HEK293T (cell line): ENCODE data around the gene S100A12.

ENCODE experiments used
- BHLHE40 ChIP-seq: fragments of 450-650 bp; IDR thresholded peaks from 2 replicates; pipeline ENCODE4 v1.6.1; 2016; ENCODE audit warnings: mild to moderate bottlenecking, moderate library complexity, borderline replicate concordance
- ELF4 ChIP-seq: fragments of 450-650 bp; IDR thresholded peaks from 2 replicates; pipeline ENCODE4 v1.6.1; 2017; ENCODE audit warnings: antibody characterized with exemption
- FOXM1 ChIP-seq: fragments of 450-650 bp; IDR thresholded peaks from 2 replicates; pipeline ENCODE4 v1.6.1; 2017; ENCODE audit warnings: mild to moderate bottlenecking, borderline replicate concordance
- LEF1 ChIP-seq: fragments of 450-650 bp; IDR thresholded peaks from 2 replicates; pipeline ENCODE4 v1.6.1; 2017; ENCODE audit warnings: mild to moderate bottlenecking, borderline replicate concordance
- SP1 ChIP-seq: fragments of 450-650 bp; IDR thresholded peaks from 2 replicates; pipeline ENCODE4 v1.6.1; 2017

GRCh38 chr1:153352523-153352922 lies 22.9 kb downstream of the S100A12 start:
- TF ChIP-seq BHLHE40 = no peak
- TF ChIP-seq ELF4 = no peak
- no peak for TF ChIP-seq FOXM1
- TF ChIP-seq SP1 = no peak
- no peak for TF ChIP-seq LEF1
